GM11168 (cell line): ENCODE results near the gene SEMA5A.
"Not testable (repeated sequence)": the region's sequence is repeated elsewhere in the genome, so short reads cannot be mapped to it uniquely, and the experiment has no call there.

Experiments used
- in situ Hi-C: fragments of 300-500 bp; cut with MboI; formaldehyde crosslinking; loops from one replicate; pipeline ENCODE4 v1.12.0; 2022; ENCODE audit warnings: low sequenced_read_pairs; ENCODE audit not compliant: unreplicated experiment

Gene SEMA5A

GRCh38 chr5:9408964-9409363, 136.9 kb downstream of the SEMA5A start:
- in situ Hi-C loops, result no loop called here

- in situ Hi-C loops, result no loop called here
These were observed 140.6 kb downstream of the SEMA5A start for GRCh38 chr5:9405196-9405754.

GRCh38 chr5:9401786-9402472, 143.9 kb downstream of the SEMA5A start:
- in situ Hi-C loops, result no loop called here

- in situ Hi-C loops, result not testable (repeated sequence)
These were observed 146.1 kb downstream of the SEMA5A start for GRCh38 chr5:9399783-9400182.

GRCh38 chr5:9399094-9399493, 146.8 kb downstream of the SEMA5A start:
- in situ Hi-C loops, result no loop called here

GRCh38 chr5:9398227-9398626, 147.6 kb downstream of the SEMA5A start:
- in situ Hi-C loops, result no loop called here

GRCh38 chr5:9396285-9396770, 149.5 kb downstream of the SEMA5A start:
- in situ Hi-C loops, result no loop called here

DNA sequence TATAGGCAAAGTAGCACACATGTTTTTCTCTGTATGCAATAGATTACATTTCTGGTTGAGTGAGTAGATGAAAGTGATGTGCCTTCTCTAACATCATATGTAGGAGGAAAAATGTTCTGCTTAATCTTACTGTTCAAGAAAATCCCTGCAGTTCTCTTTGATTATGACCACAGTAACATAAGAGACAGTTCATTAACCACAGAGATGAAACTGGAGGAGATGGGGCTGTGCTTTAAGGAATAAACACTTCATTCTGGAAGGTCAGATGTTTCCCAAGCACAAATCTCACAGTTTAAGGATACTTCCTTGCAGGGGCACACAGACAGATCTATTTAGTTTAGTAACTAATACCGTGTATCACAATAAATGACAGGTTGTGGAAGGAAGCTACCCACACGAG, 150.2 kb downstream of the SEMA5A start:
- in situ Hi-C loops, result no loop called here

DNA sequence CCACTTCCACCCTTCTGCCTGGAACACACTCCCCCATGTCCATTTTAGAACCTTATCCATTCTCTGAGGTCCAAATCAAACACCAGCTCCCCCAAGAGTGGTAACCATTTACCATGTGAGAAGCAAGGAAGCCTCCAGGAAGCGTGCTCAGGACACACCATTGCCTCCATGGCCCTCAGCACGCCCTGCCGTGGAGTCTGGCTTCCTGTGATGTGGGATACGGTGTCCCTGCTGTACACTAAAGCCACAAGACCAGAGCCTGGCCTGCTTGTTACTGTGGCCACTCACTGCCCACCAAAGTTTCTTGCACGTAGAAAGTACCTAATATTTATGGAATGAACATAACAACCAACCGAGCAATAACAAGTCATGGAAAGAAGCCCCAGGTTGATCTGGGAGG, 151.7 kb downstream of the SEMA5A start:
- in situ Hi-C loops, result no loop called here

GRCh38 chr5:9392625-9393024, 153.2 kb downstream of the SEMA5A start:
- in situ Hi-C loops, result no loop called here

DNA sequence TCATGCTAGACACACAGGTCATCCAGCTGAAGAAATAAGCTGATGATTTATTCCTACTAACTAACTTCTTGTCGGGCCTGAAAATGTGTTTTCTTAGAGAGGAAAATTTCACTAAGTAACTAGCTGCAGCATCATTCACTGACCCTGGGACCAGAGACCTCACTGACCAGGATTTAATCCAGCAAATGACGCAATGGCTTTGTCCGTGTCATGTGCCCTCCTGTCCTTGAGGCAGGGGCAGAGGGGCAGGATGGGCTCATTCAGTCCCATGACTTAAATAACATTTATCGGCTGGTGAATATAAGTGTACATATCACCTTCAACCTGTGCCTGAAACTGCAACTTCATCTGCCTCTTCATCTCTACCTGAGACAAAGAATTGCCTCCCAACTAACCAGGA, 154.8 kb downstream of the SEMA5A start:
- in situ Hi-C loops, result no loop called here

GRCh38 chr5:9390113-9390512, 155.8 kb downstream of the SEMA5A start:
- in situ Hi-C loops, result no loop called here

- in situ Hi-C loops, result no loop called here
These were observed 156.8 kb downstream of the SEMA5A start for GRCh38 chr5:9388941-9389674.

- in situ Hi-C loops, result no loop called here
These were observed 158.0 kb downstream of the SEMA5A start for GRCh38 chr5:9387879-9388278.

DNA sequence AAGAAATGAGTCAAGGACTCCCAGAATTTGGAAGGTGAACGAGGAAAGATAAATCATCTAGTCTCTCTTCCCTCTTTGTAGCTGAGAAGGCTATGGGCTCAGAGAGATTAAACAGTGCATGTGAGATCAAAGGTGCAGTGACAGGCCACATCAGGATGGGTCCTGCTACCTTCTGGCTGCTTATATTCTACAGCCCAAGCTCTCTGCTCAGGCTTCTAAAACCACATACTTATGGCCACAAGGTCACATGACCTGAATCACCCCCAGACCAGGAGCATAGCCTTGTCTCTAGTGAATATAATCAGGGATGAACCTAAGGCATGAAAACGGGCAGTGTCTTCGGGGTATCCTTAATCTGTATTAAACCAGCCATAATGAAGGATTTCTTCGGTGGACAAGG, 158.9 kb downstream of the SEMA5A start:
- in situ Hi-C loops, result no loop called here

DNA sequence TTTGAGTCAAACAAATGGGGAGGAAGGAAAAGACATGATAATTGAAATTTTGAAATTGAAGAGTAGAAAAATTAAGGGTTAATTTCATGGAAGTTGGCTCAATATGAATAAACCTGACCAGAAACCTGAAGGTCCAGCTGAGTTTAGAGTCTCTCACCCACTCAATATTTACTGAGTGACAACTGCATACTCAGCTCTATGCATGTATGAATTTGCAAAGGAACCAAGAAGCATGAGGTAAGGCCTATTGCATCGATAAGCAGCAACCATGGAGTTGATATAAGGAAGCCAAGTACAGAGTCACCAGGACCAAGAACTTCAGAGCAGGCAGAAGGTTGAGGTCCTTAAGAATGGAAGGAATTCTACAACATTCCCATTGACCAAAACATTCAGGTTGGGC, 163.4 kb downstream of the SEMA5A start:
- in situ Hi-C loops, result no loop called here

DNA sequence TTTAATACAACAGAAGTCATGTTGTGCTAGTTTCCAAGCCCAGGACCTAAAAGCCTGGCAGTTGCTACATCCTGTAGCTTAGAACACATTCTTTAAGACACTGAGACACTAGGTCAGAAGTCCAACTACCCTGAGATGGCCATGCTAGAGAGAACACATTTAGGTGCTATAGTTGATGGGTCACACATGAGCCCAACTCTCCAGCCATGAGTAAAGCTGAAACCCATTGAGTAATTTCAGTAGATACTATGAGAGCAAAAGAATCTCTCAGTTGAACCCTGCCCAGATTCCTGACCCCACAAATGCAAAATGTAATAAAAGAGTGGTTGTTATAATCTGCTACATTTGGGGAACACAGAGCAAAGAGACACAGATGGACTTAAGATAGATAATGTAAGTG, 164.4 kb downstream of the SEMA5A start:
- in situ Hi-C loops, result no loop called here

DNA sequence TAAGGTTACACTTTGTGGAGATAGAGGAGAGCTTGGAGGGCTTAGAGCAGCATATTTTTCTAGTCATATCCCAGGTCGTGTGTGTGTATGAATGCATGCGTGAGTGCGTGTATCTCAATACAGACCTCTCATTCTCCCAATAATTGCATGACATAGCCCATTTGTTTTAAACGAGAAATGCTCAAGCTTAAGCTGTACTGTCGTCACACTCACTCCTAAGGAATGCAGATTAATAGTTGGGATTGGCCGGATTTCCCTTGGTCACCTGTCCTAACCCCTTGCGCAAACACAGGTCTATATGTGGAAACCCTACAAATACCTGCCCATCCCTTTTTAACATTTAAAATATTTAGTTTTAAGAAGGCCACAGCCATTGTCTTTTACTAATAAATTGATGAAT, 165.8 kb downstream of the SEMA5A start:
- in situ Hi-C loops, result no loop called here

- in situ Hi-C loops, result no loop called here
These were observed 169.3 kb downstream of the SEMA5A start for GRCh38 chr5:9376363-9377117.

DNA sequence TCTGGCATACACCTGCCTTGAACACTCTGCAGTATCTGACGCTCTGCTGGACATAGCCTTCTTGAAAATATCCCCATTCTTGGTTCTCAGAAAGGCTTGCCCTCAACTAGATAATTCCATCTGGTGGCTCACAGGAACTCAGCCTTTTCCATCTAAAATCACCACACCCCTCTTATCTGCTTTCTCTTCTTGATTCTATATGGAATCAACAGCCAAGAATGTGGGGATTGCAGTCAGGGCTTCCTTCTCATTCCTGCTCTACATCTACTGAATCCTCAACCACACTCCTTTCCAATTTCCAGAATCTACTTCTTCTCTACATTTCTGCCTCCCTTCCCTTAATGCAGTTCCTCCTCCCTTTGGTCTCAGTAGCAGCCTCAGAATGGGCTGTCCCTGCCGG, 170.1 kb downstream of the SEMA5A start:
- in situ Hi-C loops, result no loop called here

DNA sequence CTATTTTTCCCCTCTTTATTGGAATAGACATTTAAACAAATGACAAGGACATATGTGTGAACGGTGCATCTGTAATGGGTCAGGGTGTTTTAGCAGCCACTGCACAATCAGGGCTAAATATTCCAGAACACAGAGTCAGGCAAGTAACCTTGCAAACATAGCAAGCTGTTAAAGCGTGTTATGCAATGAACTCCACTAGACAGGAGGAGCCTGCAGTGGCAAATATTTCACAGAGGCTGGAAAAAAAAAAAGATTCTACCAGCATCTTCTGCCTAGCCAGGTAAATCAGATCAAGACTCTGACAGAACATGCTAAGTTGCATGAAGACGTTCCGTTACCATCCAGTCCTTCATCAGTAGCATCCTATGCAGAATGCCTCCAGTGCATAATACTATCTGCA, 171.8 kb downstream of the SEMA5A start:
- in situ Hi-C loops, result no loop called here
